ENCODE data around the gene YTHDF2.
"Not testable (repeated sequence)": the region's sequence is repeated elsewhere in the genome, so short reads cannot be mapped to it uniquely, and the experiment has no call there.

The YTHDF2 gene

DNA sequence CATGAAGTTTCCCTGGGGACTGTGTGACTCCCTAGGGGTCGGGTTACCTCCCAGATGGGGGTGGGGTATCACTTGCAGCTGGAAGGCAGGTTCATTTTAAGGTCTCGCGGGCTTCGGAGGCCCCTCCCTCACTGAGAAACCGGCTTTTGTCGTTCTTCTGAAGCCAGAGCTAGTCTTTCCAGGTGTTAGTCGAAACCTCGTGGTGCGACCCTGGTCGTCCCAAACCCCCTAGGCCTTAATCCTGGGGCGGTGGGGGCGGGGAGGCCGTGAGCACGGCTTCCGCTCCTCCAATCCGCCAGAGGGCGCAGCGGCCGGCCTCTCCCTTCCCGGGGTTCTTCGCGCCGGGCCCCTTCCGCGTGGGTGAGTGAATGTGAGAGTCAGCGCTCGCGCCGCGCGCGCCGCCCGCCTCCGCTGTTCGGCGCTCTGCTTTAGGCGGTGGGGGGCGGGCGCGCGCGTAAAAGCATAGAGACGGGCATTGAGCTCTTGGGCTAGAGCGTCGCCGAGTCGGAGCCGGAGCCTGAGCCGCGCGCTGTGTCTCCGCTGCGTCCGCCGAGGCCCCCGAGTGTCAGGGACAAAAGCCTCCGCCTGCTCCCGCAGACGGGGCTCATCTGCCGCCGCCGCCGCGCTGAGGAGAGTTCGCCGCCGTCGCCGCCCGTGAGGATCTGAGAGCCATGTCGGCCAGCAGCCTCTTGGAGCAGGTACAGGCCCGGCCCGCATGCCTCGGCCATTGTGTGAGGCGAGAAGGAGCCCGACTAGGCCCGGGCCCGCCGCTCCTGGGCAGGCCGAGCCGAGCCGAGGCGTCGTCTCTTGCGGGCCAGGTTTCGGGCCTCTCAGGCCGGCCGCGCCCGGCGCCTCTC is at the start of gene YTHDF2:
YTHDF2 (plus strand) TSS at position 491 of the 857 bp plus-strand sequence; CDS start at position 672, 181 bp downstream.
- DNase-seq (ENCODE audit: low read depth in 3 of 3) = peak; percentile 97 to 98 (median 98)

DNA sequence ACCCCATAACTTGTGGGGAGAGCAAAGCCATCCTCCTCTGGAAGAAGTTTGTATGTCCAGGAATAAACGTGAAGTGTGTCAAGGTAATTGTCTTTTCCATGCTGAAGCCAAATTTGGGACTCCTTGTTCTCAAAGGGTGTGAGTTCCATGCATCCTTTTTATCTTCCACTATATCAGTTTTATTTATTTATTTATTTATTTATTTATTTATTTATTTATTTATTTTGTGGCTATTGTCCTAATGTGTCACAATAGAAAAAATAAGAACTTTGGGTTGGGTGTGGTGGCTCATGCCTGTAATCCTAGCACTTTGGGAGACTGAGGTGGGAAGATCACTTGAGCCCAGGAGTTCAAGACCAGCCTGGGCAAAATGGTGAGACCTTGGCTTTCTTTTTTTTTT is 45.1 kb upstream of the YTHDF2 start:
- not testable (repeated sequence) for DNase-seq (ENCODE audit: low read depth in 3 of 3)

DNA sequence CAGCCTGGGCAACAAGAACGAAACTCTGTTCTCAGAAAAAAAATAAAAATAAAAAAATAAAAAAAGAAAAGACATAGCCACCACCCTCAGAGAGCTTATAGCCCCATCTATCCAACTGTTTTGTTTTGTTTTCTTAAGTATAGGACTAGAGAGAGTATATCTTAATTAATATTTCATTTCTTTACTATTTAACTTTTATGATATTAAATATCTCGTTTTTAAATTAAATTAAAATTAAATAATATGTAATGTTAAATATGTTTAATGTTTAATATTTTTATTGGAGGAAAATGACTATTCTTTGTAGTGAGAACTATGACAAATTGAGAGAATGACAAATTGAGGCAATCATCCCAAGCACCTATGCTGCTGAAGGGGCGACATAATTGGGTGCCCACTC is 33.1 kb upstream of the YTHDF2 start:
- no peak for DNase-seq (ENCODE audit: low read depth in 3 of 3)

DNA sequence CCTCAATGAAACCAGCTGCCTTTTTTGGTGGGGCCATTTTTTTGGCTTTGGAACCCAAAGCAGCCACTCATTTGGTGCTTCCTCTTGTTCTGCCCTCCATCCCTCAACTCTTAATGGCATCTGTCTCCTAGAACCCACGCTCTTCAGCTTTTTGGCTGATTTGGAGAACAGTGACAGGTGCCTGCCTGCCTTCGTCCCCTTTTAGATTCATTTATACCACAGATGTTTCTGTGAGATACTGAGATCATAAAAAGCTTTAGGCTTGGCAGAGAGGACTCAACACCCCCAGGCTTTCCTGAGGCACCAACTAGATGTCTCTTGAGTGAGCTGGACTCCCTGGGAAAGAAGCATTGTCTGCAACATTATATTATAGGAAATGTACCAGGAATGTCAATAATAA is 20.4 kb upstream of the YTHDF2 start:
- no peak for DNase-seq (ENCODE audit: low read depth in 3 of 3)

DNA sequence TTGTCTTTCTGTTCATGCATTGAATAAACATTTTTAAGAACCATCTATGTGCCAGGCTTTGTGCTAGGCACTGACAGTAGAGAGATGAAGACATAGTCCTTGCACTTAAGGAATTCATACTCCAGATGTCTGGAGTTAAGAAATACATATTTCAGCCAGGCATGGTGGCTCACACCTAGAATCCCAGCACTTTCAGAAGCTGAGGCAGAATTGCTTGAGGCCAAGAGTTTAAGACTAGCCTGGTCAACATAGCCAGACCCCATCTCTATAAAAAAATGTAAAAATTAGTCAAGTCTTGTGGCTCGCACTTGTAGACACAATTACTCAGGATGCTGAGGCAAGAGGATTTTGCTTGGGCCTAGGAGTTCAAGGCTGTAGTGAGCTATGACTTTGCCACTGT is 18.6 kb upstream of the YTHDF2 start:
- DNase-seq (ENCODE audit: low read depth in 3 of 3) = no peak

DNA sequence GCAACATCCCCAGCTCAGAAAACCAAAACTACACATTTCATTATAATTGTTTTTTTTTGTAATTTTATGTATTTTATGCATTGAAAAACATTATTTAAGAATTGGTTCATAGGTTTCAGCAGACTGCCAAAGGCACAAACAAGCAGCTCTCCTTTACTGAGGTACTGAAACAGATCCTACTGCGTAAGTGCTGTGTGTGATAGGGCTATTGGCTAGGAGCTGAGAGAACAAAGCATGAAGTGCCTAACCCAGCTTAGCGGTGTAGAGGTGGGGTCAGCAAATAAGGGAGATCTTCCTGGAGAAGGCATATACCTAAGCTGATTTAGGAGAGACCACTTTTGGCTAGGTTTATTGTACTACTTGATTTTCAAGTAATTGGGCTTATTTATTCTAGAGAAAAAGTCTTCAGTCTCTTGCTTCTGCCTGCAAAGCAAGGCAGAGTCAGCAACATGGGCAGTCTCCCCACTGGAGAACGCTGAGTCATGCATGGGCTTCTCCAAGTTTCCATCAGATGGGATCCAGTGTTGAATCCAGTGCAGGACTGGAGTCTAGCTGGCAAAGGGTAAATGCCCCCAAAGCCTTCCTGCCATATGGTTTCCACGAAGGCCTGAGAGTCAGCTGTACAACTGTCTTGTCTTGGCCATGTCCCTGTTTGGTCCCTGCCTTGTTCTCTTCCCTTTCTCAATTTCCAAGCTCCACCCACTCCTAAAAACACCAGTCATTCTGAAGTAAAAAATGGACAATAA is 18.0 kb upstream of the YTHDF2 start:
- no peak for DNase-seq (ENCODE audit: low read depth in 3 of 3)

DNA sequence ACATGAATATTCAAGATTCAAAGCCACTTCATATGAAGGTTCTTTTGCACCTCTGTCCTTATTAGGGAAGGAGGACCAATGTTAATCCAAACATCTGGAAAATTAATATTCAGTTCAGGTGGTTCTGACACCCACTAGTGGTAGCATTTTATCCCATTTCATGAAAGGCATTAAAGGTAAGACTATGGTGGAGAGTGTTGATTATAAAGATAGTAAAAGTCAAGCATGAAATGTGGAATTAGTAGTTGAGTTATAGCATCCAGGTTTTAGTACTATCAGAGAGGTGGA is 17.5 kb upstream of the YTHDF2 start:
- DNase-seq (ENCODE audit: low read depth in 3 of 3) = no peak

DNA sequence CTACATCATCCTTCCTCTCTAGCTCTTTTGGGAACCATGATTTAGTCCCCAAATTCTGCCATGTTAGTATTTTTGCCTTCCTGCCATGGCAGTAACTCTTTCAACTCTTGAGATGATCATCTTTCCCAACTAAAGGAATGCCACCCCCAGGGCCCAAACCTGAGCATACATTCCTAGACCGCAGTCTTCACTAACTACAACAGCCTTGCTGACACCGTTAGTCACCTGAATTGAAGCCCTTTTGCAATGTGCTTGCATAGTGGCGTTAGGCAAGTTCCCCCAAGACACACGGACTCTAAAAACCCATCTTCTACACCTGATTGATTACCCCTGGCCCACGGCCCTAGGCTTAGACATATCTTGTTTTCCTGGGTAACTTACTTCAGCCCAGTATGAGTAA is 16.4 kb upstream of the YTHDF2 start:
- no peak for DNase-seq (ENCODE audit: low read depth in 3 of 3)

DNA sequence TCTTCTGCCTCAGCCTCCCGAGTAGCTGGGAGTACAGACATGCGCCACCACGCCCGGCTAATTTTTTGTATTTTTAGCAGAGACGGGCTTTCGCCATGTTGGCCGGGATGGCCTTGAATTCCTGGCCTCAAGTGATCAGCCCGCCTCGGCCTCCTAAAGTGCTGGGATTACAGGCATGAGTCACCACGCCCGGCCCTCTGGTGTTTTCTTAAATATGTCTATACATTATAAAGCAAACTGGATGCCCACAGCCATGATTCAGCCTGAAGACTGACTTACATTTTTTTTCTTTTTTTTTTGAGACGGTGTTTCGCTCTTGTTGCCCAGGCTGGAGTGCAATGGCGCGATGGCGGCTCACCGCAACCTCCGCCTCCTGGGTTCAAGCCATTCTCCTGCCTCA is 14.8 kb upstream of the YTHDF2 start:
- DNase-seq (ENCODE audit: low read depth in 3 of 3) = not testable (repeated sequence)

DNA sequence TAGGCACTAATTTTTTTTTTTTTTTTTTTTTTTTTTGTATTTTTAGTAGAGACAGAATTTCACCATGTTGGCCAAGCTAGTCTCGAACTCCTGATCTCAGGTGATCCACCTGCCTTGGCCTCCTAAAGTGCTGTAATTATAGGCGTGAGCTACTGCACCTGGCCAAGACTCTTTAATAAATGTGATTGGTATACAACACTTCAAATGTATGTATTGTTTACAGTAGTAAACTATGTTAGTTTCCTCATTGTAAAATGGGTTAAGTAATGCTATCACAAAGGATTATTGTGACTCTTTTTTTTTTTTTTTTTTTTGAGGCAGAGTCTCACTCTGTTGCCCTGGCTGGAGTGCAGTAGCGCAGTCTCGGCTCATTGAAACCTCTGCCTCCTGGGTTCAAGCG is 11.4 kb upstream of the YTHDF2 start:
- not testable (repeated sequence) for DNase-seq (ENCODE audit: low read depth in 3 of 3)

DNA sequence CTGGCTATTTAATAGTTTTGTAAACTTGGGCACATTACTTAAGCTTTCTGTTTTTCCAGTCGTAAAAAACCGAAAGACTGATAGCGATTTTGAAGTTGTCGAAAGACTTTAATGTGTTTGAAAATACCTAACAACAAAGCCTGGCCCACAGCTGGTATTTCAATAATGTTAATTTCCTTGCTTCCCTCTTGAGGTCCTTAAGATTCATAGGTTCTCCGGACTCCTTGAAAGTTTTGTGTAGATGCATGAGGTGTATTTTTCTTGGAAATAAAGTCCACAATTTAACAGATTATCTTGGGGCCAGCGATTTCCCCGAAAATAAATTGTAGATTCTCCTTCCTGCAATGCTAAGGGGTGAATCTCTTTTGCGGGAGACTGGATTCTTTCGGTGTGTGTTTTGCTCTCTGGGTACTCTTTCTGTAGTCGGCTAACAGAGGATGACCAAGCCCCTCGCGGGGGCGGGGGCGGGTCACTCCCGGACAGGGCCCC is 735 bp upstream of the YTHDF2 start:
- DNase-seq (ENCODE audit: low read depth in 3 of 3) = no peak

DNA sequence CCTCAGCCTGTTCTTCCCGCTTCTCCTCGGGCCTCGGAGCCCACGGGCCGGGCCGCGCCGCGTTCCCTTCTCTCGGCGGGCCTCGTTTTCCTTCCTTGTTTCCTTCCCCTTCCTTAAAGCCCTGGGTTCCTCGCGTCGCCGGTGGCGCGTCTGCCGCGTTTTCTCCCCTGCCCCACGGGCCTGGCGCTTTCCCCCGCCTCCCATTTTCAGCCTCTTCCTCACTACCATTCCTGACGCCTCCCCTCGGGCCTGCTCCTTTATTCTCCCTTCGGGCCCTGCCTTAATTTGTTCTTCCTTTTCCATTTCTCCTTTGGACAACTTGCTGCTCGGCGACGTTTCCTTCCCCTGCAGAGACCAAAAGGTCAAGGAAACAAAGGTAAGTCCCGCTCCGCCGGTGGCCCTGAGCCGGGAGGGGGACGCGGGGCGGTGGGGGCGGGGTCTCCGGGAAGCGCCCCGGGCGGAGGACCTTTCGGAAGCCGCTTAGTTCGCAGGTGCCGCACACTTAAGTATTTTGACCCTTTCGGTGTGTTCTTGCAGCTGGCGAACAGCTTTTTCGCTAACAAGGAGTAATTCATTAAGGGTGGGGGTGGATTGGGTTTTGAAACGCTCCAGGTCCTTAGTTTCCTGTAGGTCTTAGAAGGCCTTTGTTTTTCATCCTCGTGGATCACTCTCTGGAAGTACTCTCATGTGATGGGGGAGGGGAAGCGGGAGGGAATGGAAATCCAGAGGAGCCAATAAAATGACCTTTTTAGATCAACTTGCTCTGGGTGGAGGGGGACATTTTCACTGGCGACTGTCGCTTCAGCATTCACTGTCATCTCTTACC is 780 bp downstream of the YTHDF2 start:
- peak; percentile 17 to 37 (median 19) for DNase-seq (ENCODE audit: low read depth in 3 of 3)

DNA sequence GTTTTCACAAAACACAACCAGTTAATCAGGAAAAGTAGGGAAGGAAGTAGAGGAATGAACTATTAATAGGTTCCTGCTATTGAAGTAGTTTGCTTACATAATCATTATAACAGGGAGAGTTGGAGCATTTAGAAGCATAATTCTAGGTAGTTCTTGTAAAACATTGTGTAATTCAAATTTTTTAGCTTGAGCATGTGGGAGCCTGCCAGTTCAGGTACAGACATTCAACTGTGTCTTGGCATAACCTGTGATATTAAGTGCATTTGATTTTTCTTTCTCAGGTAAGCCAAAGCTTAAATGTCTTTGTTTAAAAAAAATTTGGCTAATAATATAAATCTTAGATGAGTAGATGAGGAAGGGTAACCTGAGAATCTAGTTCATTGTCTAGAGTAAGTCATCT is 3.4 kb downstream of the YTHDF2 start:
- no peak for DNase-seq (ENCODE audit: low read depth in 3 of 3)

DNA sequence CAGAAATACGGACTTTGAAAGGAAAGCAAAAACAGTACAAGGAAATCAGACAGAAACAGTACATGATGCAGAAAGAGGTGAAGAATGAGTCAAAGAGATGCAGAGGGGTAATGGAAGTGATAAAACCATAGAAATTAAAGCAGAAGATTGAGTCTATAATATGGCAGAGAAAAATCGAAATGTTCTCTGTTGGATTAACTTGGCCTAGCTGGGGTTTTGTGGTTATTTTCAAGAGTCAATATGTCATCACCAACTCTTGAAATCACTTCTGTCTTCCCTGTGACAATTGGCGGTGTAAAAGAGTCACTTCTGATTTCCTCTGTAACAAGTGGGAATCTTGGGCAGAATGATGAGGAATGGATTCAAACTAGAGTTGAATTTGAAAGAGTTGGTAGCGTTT is 7.4 kb downstream of the YTHDF2 start:
- no peak for DNase-seq (ENCODE audit: low read depth in 3 of 3)

DNA sequence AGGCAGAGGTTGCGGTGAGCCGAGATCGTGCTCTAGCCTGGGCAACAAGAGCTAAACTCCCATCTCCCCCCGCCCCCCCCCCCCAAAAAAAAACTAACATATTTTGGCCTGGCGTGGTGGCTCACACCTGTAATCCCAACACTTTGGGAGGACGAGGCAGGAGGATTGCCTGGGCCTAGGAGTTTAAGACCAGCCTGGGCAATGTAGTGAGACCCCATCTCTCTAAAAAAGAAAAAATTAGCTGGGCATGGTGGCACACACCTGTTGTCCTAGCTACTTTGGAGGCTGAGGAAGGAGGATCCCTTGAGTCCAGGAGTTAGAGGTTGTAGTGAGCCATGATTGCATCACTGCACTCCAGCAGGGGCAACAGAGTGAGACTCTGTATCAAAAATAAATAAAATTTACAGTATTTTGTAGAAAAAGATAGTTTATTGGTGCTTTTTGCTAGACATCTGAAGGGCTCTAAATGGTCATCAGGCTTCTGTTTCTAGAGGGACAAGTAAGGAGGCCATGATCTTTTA is 9.0 kb downstream of the YTHDF2 start:
- no peak for DNase-seq (ENCODE audit: low read depth in 3 of 3)

DNA sequence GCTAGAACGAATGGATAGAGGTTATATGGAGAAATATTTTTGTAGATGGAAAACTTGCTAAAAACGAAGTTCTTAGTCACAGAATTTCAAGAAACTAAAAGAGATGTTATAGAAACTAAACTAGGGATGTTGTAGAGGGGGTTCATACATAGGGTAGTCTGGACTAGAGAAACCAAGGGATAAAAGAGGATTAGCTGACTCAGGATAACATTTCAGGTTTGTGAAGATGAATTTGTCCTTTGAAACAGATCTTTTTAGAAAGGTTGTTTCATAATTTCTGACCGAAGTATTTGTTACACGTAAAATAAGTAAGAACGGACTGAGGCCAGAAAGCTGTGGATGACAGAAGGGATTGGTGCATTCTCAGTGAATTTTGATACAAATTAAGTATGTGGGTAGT is 13.6 kb downstream of the YTHDF2 start:
- DNase-seq (ENCODE audit: low read depth in 3 of 3) = no peak

DNA sequence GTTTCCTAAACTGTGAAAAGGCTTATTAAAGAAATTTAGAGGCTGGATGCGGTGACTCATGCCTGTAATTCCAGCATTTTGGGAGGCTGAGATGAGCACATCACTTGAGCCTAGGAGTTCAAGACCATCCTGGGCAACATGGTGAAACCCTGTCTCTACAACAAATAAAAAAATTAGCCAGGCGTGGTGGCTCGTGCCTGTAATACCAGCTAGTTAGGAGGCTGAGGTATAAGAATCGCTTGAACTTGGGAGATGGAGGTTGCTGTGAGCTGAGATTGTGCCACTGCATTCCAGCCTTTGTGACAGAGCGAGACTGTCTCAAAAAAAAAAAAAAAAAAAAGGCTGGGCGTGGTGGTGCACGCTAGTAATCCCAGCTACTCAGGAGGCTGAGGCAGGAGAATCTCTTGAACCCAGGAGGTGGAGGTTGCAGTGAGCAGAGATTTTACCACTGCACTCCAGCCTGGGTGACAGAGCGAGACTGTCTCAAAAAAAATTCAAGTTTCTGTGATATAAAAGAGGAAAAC is 14.1 kb downstream of the YTHDF2 start:
- not testable (repeated sequence) for DNase-seq (ENCODE audit: low read depth in 3 of 3)

DNA sequence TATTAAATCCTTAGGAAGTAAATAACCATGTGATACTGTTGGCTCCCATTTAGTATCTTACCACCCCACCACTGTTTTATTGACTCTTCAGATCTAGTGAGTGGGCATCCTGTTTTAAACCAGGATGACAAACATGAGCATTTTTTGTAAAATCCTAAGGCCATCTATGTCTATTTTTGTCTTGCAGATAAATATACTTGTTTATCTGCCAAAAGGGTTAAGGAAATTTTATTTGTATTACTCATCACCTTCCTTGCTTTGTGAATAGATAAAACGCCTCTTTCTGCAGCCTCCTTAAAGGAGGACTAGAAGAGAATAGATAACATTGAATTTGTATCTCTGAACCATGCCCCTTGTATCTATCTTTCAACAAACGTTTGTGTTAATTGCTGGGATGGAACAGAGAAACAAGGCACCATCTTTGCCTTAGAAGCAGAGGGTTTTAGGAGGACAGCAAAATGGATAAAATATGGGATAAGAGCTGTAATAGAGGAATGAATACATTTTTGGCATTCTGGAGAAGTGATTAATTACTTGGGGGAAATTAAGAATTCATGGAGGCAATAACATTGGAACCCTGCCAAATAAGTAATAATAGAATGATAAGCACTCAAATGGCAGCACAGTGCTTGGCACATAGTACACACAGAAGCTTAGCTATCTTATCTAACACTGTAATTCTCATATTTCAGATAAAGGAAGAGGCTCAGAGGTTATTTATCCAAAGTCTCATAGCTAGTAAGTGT is 14.7 kb downstream of the YTHDF2 start:
- DNase-seq (ENCODE audit: low read depth in 3 of 3) = no peak

DNA sequence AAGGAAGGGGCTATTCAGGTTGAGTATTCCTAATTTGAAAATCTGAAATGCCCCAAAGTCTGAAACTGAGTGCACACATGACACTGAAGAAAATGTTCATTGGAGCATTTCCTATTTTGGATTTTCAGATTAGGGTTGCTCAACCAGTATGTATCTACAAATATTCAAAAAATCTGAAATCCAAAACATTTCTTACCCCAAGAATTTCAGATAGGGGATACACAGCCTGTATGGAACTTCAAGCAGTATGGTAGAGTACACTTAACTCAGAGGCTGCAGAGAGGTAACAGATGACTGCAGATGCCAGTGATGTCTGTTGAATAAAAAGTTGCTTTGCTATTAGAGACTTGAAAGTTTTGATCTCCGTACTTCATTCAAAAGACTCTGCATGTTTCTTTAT is 19.0 kb downstream of the YTHDF2 start:
- no peak for DNase-seq (ENCODE audit: low read depth in 3 of 3)

DNA sequence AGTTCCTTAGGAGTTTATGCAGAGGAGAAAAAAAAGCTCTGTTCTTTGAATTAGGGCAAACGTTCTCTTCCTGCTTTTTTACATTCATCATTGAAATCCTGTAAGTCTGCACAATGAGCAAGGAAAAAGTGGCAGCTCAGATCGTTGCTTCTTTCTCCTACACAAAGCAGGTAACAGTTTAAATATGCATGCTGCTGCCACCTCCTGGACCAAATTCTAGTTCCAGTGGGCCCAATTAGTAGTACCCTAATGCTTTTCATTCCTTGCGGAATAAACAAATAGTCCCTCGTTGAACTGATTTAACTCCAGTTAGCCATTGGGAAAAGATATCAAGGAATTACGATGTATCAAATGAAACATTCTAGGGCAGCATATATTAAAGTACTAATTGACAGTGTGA is 20.1 kb downstream of the YTHDF2 start:
- DNase-seq (ENCODE audit: low read depth in 3 of 3) = no peak

DNA sequence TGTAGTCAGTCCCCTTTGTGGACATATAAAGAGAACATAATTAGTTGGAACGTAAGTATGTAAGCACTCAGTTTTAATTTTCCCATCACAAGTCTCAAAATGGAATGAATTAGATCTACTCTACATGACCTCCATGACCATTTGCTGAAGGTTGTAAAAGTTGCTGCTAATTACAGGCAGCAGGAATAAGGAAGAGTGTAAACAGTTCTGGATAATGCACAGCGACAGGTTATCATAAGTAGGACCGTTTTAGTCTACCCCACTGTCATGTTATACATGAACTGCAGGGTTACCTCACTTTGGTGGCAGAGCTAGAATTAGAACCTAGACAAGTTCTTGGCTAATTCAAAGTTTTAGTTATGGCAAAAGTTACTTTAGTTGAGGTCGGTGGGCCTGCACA is 21.7 kb downstream of the YTHDF2 start:
- no peak for DNase-seq (ENCODE audit: low read depth in 3 of 3)

All from stimulated activated CD4-positive, alpha-beta T cell treated with anti-CD3 and anti-CD28 coated beads, TNF-alpha, amount 100 ng/mL, for 4 hours (primary cell).